NCI-H2029 (cell line): ENCODE measurements around the gene NMS.

Experiments used
- DNase-seq: peaks from one replicate; lab custom pipeline; 2025; lab: John Stamatoyannopoulos, UW

The NMS gene

GRCh38 chr2:100485396-100485795 is 15.1 kb downstream of the NMS start:
- DNase-seq: no peak

- DNase-seq: no peak
Measured at GRCh38 chr2:100494712-100495111, 24.4 kb downstream of the NMS start.

- no peak for DNase-seq
Measured at GRCh38 chr2:100502782-100503181, 32.5 kb downstream of the NMS start.

GRCh38 chr2:100504542-100504941 is 34.3 kb downstream of the NMS start:
- DNase-seq: no peak

- no peak for DNase-seq
Measured at GRCh38 chr2:100509066-100509465, 38.8 kb downstream of the NMS start.

- no peak for DNase-seq
Measured at GRCh38 chr2:100513650-100514049, 43.4 kb downstream of the NMS start.

- DNase-seq: no peak
Measured at GRCh38 chr2:100517556-100517955, 47.3 kb downstream of the NMS start.

- no peak for DNase-seq
Measured at GRCh38 chr2:100518801-100519200, 48.5 kb downstream of the NMS start.

GRCh38 chr2:100520224-100520623 is 49.9 kb downstream of the NMS start:
- no peak for DNase-seq

- no peak for DNase-seq
Measured at GRCh38 chr2:100522430-100522829, 52.1 kb downstream of the NMS start.

GRCh38 chr2:100524331-100524730 is 54.0 kb downstream of the NMS start:
- no peak for DNase-seq

GRCh38 chr2:100526868-100527267 is 56.6 kb downstream of the NMS start:
- DNase-seq: no peak

GRCh38 chr2:100527440-100528015 is 57.2 kb downstream of the NMS start:
- DNase-seq: no peak

- no peak for DNase-seq
Measured at GRCh38 chr2:100529176-100529575, 58.9 kb downstream of the NMS start.

GRCh38 chr2:100529900-100530299 is 59.6 kb downstream of the NMS start:
- DNase-seq: no peak
